Fibroblast of peridontal ligament (primary cell): ENCODE data around the gene LDB1.

ENCODE experiments used
- DNase-seq: peaks from one replicate; pipeline ENCODE4 v3.0.0-alpha.2; 2010; ENCODE audit errors: extremely low read depth

Gene LDB1

DNA sequence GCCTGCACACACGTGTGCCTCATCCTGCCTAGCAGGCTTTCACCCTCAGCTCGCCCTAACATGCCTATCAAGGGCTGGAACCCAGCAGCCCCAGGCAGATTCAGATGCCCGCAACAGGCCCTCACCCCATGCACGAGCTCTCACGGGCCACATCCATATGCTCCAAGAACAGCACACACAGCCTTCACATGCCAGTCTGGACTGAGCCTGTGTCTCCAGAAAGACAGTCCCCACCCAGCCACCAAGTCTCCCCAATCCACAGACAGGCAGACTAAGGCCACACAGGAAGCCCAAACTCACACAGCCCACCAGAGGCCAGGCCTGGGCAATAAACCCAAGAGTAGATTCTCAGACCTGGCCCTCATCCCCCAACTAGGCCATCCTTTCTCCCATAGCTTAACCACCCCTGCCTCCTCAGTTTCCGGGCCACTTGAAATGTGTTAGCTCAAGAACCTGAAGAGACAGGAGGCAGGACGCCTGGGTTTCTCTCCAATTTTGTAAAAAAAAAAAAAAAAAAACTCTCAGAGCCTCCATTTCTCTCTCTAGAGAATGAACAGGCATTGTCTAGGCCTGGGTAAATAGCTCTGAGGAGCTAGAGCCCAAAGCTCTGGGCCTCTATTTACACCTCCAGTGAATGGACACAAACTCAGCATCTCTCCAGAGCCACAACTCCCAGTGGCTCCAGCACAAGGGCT, 6.8 kb downstream of the LDB1 start:
- DNase-seq: no peak

DNA sequence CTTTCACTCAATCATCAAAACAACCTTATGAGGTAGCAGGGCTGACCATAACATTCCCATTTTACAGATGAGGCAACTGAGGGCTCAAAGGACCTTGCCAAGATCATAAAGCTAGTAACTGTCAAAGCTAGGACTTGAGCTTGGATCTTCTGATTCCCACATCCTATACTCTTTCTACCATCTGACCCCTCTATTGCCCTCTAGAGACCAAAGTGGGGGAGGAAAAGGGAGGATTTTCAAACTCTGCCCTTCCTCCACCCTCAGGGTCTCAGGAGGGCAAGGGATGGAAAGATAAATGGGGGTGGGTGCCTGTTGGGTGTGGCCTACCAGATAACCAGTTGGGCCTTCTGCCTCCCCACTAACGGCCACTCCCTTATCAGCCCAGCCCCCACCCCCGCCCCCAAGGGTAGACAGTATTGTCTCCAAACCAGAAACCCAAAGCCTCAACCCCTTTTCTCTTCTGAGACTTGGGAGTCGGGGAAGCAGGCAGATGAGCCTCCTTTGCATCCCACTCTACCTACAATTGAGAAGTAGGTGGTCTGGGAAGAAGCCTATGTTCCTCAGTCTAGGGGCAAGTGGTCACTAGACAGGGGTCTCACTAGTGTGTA, 7.9 kb downstream of the LDB1 start:
- no peak for DNase-seq

DNA sequence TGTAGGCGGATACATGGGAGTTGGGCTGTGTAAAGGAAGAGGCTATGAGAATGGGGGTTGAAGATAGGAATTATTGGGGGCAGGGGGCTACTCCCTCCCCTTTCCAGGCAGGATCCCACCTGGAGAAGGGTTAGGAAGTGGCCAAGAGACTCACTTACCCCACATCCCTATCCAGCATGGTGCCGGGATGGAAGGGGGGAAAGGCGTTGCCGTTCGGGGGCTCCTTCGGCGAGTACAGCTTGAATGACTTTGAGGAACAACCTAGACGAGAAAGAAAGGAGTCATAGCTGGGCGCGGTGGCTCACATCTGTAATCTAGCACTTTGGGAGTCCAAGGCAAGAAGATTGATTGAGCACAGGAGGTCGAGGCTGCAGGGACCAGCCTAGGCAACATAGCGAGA, 8.9 kb downstream of the LDB1 start:
- DNase-seq: no peak

DNA sequence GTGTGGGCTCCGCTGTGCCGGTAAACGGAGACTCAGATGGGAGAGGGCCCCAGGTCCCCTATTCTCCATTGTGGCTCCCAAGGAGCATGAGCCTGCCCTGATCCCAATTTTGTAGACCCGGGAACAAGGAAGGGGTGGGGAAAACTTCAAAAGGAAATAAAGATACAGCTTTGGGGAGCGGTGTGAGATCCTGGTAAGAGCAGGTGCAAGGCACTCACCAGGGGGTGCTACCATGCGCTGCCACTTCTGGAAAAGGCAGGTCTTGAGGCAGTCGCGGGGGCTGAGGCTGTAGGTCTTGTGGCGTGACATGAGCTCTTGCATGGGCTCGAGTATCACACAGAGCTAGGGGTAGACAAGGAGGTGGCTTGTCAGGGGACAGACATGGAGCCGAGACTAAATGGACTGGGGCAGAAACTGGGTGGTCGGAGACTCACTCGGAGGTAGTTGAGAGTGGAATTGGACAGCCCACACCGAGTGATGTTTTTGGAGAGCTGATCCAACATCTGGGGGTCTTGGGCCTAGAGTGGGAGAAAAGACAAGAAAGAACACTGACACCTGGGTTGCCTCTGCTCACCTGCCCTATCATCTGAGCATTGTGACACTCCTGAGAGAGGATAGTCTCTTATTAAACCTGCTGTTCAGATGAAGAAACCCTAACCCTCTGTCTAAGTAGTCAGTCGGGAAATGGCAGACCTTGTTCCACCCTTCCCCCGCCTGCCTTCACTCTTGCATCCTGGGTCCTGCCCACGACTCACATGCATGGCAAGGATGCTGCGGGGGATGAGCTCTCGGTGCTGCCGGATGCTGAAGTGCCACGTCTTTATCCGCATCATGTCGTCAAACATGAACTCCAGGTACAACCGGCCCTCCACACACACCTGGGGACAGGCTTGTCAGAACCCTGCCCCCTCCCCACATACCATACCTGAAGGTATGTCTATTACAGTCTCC, 10.7 kb downstream of the LDB1 start:
- no peak for DNase-seq

DNA sequence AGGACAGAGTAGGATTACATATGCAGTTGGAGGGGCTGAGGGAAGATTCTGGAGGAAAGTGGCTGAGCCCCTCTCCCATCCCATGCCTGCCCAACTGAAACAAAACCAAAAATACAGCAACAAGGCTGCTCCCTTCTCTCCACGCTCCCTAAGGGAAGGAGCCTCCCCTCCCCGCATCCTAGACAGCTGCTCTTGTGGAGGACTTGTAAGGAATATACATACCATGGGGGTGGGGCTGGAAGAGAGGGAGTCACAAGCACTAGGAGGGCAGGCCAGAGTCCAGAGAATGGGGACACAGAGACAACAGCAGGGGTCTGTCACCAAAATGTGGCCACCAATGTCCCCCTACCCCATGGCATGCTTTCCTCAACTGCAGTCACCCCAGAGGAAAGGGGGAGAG, 13.2 kb downstream of the LDB1 start:
- no peak for DNase-seq

DNA sequence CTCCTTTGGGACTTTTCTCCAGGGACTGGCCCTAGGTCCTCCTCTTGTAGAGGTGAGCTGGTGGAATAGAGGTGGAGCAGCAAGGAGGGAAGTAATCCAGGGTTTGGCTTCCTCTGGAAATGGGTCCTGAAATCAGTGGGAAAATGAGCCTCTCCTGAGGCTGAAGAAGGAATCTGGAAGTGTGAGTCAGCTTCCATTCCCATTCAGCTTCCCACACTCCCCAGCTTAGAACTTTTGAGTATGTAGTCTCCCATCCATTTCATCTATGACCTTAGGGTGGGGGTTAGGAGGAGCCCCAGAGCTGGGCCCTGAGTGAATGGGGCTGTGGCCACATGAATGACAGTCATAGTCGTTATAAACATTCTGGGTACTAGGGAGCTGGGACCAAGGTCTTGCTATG, 17.7 kb downstream of the LDB1 start:
- no peak for DNase-seq

DNA sequence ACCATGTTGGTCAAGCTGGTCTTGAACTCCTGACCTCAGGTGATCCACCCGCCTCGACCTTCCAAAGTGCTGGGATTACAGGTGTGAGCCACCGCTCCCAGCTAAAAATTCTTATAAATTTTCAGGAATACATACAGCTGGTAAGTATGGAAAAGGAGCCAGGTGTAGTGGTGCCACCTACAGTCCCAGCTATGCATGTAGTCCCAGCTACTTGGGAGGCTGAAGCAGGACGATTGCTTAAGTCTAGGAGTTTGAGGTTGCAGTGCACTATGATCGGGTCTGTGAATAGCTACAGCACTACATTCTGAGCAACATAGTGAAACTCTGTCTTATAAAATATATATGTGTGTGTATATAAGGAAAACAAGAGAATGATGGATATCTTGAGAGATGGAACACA, 19.0 kb downstream of the LDB1 start:
- no peak for DNase-seq

DNA sequence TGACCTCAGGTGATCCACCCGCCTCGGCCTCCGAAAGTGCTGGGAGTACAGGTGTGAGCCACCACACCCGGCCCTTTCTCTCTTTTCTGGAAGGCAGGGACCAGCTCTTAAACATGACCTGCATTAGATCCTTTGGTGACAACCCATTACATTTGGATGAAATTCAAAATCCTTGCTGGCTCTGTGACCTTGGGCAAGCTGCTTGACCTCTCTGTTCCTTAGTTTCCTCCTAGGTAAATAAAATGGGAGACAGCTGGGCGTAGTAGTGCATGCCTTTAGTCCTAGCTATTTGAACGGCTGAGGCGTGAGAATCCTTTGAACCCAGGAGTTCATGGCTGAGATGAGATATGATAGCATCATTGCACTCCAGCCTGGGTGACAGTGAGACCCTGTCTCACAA, 23.7 kb downstream of the LDB1 start:
- no peak for DNase-seq

DNA sequence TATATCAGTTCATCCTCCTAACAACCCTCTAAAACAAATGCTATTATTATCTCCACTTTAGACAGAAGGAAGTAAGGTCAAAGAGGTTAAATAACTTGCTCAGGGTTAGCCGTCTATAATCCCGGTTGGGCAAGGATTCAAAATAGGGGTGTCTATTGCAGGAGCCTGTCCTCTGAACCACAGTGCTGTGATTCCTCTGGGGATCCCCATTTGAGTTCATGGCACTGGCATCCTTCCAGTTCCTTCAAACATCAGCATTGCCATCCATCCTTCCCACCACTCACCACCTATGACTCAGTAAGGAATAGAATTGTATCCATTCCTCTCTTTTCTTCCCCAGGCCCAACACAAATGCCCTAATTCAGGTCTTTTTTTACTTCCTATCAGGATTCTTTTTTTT, 29.4 kb downstream of the LDB1 start:
- DNase-seq: no peak

DNA sequence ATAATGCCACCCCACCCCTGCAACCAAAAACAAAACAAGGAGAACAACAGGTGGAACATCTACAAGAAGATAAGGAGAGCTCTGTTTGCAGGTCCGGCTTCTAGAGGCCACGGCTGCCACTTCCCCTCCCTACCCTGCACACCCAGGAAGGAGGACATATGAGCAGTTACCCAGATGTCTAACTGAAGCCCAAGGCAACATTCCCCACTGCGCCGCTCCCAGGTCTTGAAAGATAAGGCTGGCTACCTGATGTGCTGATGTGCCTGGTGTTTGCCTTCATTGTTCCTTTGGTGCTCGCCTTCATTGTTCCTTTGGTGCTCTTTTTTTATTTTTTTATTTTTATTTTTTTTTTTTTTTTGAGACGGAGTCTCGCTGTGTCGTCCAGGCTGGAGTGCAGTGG, 34.0 kb downstream of the LDB1 start:
- DNase-seq: no peak

DNA sequence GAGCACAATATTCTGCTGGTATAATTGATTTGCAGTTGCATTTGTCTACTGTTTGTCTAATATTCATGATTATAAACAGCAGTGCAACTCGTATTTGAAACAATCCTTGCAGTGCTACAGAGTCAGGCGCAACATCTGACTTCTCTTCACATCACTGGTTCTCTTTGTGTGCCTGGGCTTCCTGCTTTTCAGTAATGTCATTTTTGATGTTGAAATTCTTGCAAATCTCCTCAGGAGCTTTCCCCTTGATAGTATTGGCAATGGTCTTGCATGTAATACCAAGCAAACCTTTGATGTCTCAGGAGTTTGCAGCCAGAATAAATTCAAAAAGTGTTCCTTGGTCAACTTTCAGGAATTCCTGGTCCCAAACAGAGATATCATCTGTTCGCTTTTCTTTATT, 34.8 kb downstream of the LDB1 start:
- no peak for DNase-seq

DNA sequence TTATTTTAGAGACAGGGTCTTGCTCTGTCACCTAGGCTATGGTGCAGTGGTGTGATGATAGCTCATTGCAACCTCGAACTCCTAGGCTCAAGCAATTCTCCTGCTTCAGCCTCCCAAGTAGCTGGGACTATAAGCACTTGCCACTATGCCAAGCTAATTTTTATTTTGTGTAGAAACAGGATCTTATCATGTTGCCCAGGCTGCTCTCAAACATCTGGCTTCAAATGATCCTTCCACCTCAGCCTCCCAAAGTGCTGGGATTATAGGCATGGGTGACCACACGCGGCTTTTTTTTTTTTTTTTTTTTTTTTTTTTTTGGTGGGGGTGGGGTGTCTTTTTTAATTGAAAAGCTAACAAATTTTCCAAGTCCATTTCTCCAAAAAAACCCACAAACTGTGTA, 36.6 kb downstream of the LDB1 start:
- no peak for DNase-seq

DNA sequence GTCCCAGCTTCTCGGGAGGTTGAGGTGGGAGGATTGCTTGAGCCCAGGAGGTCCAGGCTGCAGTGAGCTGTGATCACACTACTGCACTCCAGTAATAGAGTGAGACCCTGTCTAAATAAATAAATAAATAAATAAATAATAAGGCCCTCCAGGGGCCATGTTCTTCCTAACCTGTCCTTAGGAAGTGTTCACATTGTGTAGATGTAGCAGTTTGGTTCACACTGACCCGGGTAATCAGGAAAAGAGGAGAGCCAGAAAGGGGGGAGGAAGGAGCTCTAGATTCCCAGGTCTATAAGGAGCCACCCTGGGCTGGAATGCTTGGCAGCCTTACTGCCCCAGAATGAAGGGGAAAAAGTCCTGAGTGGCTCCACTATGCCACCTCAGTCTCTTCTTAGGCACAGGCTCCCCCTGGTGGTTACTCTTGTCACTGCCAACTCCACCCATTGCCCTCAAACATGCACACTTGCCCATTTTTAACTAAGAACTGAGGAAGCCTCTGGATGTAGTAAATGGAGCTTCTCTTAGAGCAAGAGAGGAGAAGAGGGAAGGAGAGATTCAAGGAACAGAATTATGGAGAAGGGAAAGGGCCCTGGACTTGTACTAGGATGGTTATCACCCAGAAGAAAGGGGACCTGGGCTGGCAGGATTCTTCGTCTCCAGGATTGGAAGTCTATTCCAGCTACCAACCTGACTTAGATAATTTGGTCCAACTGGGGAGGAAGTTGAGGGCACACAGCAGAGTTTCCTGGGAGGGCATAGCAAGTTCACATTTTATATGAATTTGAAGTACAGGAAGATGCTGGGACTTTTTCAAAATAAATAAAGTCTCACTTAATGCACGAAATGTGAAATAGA, 47.3 kb downstream of the LDB1 start:
- DNase-seq: peak; percentile 83

DNA sequence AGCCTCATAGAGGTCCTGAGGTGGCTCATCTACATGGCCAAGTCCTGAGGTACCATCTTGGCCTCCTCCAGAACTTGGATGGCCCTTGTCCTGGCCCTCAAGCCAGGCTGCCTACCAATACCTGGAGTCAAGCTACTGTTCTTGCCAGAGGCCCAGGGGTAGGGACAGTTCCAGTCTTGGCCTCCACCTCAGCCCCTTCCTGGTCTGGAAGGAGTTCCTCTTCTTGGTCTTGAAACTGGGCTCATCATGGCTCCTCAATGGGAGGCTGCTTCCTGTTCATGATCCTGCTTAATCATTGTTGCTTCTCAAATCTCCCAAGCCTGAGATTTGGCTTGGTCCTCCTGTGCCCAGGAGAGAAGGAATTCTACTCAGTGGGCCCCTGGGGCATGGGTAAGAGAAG, 51.1 kb downstream of the LDB1 start:
- no peak for DNase-seq

DNA sequence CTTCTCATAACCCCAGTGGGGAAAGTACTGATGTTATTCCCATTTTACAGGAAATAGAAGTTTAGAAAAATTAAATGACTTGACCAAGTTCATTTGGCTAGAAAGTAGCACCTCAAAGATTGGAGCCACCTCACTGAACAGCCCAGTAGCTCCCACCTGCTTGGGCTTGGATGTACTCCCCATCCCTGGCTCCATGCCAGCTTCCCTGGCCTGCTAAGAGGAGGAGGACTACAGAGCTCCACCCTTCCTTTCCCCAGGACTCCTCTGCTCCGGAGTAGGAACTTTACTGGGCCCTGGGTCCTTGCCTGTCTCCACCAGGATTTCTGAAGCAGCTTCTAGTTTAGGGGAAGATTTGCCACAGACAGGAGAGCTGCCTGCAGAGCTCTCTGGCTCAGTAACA, 52.0 kb downstream of the LDB1 start:
- DNase-seq: no peak

DNA sequence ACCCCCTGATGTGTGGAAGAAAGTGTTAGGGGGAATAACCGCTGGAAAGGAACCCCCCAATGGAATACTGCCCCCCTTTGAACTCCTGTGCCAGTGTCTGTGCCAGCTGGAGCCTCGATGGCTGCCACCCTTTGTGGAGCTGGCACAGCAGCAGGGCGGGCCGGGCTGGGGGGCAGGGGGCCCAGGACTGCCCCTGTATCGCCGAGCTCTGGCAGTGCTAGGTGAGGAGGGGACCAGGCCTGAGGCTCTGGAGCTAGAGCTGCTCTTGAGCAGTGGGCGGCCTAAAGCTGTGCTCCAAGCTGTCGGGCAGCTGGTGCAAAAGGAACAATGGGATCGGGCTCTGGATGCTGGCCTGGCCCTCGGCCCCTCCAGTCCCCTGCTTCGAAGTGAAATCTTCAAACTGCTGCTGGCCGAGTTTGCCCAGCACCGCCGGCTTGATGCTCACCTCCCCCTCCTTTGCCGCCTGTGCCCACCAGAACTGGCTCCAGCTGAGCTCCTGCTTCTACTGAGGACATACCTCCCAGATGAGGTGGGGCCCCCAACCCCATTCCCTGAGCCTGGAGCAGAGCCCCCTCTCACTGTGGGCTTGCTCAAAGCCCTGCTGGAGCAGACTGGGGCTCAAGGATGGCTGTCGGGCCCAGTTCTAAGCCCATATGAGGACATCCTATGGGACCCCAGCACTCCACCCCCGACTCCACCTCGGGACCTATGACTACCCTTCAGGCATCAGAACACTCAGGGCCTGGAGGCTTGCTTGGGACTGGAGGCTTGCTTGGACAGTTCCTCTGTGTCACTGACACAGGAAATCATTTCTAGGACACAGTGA, 52.9 kb downstream of the LDB1 start:
- no peak for DNase-seq

DNA sequence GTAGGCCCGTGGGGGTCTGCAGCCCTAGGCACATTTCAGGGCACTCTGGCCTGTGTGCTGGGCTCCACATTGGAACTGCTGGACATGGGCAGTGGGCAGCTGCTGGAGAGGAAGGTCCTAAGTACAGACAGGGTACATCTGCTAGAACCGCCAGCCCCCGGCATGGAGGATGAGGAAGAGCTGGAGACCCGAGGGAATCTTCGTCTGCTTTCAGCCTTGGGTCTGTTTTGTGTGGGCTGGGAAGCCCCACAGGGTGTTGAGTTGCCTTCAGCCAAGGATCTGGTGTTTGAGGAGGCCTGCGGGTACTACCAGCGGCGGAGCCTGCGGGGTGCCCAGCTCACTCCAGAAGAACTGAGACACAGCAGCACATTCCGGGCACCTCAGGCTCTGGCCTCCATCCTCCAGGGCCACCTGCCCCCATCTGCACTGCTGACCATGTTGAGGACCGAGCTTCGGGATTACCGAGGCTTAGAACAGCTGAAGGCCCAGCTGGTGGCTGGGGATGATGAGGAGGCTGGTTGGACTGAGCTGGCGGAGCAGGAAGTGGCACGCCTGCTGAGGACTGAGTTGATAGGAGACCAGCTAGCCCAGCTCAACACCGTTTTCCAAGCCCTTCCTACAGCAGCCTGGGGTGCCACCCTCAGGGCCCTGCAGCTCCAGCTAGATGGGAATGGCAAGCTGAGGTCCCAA, 53.6 kb downstream of the LDB1 start:
- no peak for DNase-seq

DNA sequence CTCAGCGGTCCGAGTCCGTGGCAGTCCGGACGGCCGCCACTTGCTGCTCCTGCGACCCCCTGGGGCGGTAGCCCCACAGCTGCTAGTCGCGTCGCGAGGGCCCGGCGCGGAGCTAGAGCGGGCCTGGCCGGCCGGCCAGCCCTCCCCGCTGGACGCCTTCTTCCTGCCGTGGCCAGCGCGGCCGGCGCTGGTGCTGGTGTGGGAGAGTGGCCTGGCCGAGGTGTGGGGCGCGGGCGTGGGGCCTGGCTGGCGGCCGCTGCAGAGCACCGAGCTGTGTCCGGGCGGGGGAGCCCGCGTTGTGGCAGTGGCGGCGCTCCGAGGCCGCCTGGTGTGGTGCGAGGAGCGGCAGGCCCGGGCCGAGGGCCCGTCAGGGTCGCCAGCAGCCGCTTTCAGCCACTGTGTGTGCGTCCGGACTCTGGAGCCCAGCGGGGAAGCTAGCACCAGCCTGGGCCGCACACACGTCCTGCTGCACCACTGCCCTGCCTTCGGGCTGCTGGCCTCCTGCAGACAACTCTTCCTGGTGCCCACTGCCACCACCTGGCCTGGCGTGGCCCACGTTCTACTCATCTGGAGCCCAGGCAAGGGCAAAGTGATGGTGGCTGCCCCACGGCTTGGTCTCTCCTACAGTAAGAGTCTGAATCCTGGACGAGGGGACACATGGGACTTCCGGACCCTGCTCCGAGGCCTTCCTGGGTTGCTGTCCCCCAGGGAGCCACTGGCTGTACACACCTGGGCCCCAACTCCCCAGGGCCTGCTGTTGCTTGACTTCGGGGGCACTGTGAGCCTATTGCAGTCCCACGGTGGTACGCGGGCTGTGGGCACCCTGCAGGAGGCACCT, 54.4 kb downstream of the LDB1 start:
- no peak for DNase-seq

DNA sequence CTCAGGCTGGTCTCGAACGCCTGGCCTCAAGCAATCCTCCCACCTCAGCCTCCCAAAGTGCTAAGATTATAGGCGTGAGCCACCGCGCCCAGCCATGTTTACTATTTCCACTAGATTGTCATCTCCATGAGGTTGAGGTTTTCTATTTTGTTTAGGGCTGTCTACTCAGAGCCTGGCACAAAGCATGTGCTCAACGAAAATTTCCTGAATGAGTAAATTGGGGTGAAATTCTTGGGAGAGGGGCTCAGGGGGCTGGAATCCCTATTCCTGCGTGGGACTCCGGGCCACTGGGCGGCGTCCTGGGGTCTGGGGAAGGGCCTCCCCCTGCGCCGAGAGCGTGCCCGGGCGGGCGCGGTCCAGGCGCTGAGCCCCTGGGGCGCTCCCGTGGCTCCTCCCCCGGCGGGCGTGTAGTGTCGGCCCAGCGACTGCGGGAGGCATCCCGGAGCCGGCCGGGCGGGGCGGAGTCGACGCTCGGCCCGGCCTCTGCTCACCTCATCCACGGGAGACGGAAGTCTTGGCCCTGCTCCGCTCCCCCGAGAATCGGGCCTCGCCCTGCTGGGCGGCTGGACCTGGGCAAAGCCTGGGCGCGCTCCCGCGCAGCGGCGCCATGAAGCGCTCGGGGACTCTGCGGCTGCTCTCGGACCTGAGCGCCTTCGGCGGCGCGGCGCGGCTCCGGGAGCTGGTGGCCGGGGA, 55.2 kb downstream of the LDB1 start, which contains the start of gene HPS6:
HPS6 (plus strand) TSS at position 482 of the 693 bp plus-strand sequence; CDS start at position 608, 126 bp downstream.
- peak; percentile 74 for DNase-seq
